NB4 (cell line): ENCODE data around the gene RPP38.

Source experiments
- DNase-seq: peaks from one replicate; pipeline ENCODE4 v3.0.0; 2010; ENCODE audit warnings: low read depth
- H3K4me3 ChIP-seq: one replicate; pipeline ENCODE4 v1.5.1; 2011; ENCODE audit warnings: mild to moderate bottlenecking, low read depth, low read length, moderate library complexity
- CTCF ChIP-seq: IDR thresholded peaks from one replicate; pipeline ENCODE4 v1.5.1; 2012; ENCODE audit warnings: low read depth, low read length
- MAX ChIP-seq: IDR thresholded peaks from 2 replicates; pipeline ENCODE4 v1.6.1; 2011; ENCODE audit warnings: low read depth, low read length
- MYC ChIP-seq: IDR thresholded peaks from 2 replicates; pipeline ENCODE4 v1.6.1; 2011; ENCODE audit warnings: low read depth, low read length
- POLR2A ChIP-seq: IDR thresholded peaks from 2 replicates; pipeline ENCODE4 v1.6.1; 2011; ENCODE audit warnings: mild to moderate bottlenecking; ENCODE audit not compliant: insufficient read length; ENCODE audit errors: extremely low read depth

Gene RPP38

GRCh38 chr10:15123749-15124184 lies 26.6 kb downstream of the RPP38 start:
- TF ChIP-seq POLR2A (no peak), MYC (no peak), CTCF (no peak), MAX (no peak)
- H3K4me3 ChIP-seq = no peak overlapping the region
- DNase-seq = no peak

- no peak for DNase-seq
- H3K4me3 ChIP-seq = no peak overlapping the region
- TF ChIP-seq MAX = no peak
- TF ChIP-seq MYC = no peak
- TF ChIP-seq POLR2A = no peak
- TF ChIP-seq CTCF = no peak
Observed at GRCh38 chr10:15124190-15124589, 27.0 kb downstream of the RPP38 start.

GRCh38 chr10:15124908-15125307 lies 27.8 kb downstream of the RPP38 start:
- TF ChIP-seq MYC (no peak), CTCF (no peak), MAX (no peak), POLR2A (no peak)
- DNase-seq = no peak
- H3K4me3 ChIP-seq = no peak overlapping the region

- no peak overlapping the region for H3K4me3 ChIP-seq
- no peak for DNase-seq
- no peak for TF ChIP-seq POLR2A
- no peak for TF ChIP-seq CTCF
- TF ChIP-seq MAX = no peak
- no peak for TF ChIP-seq MYC
Observed at GRCh38 chr10:15131330-15131729, 34.2 kb downstream of the RPP38 start.

- TF ChIP-seq POLR2A = no peak
- no peak for TF ChIP-seq MYC
- no peak for TF ChIP-seq CTCF
- TF ChIP-seq MAX = no peak
- DNase-seq = no peak
- no peak overlapping the region for H3K4me3 ChIP-seq
Observed at GRCh38 chr10:15136129-15137035, 39.2 kb downstream of the RPP38 start.
